SK-N-SH treated with all-trans-retinoic acid at 6 μM for 48 hours (cell line): ENCODE measurements around the gene CTSD.
A peak's percentile ranks its signal among the peaks of the same experiment; 100 is the strongest.
"Not testable (repeated sequence)": the region's sequence is repeated elsewhere in the genome, so short reads cannot be mapped to it uniquely, and the experiment has no call there.

ENCODE experiments used
- ATAC-seq: fragments of 200-7000 bp; cut with Tn5 transposase; 3 replicates; pipeline ENCODE4 v1.9.1; 2020; ENCODE audit warnings: mild to moderate bottlenecking, moderate library complexity
- ARNTL ChIP-seq: fragments of 450-650 bp; formaldehyde crosslinking; IDR thresholded peaks from 2 replicates; pipeline ENCODE4 v1.5.0; 2020; ENCODE audit warnings: low read depth, mild to moderate bottlenecking, moderate library complexity, borderline replicate concordance
- BACH2 ChIP-seq: fragments of 250-450 bp; sonication (Bioruptor Pico); IDR thresholded peaks from 2 replicates; pipeline ENCODE4 v1.9.0; 2021; ENCODE audit warnings: mild to moderate bottlenecking, borderline replicate concordance
- CSRNP3 ChIP-seq: fragments of 250-450 bp; sonication (Bioruptor Pico); IDR thresholded peaks from 2 replicates; pipeline ENCODE4 v1.5.1; 2021; ENCODE audit warnings: mild to moderate bottlenecking, moderate library complexity
- ESRRG ChIP-seq: fragments of 250-450 bp; sonication (Bioruptor Pico); IDR thresholded peaks from 2 replicates; pipeline ENCODE4 v1.6.1; 2021; ENCODE audit warnings: mild to moderate bottlenecking
- GLIS3 ChIP-seq: fragments of 250-450 bp; sonication (Bioruptor Pico); IDR thresholded peaks from 2 replicates; pipeline ENCODE4 v1.5.0; 2020; ENCODE audit warnings: mild to moderate bottlenecking, moderate library complexity
- ISL1 ChIP-seq: fragments of 250-450 bp; sonication (Bioruptor Pico); IDR thresholded peaks from 2 replicates; pipeline ENCODE4 v2.1.2; 2022; ENCODE audit warnings: mild to moderate bottlenecking, moderate library complexity
- OSR1 ChIP-seq: fragments of 250-450 bp; sonication (Bioruptor Pico); IDR thresholded peaks from 2 replicates; pipeline ENCODE4 v1.8.0; 2022; ENCODE audit warnings: moderate library complexity, mild to moderate bottlenecking, inconsistent platforms
- POU6F1 ChIP-seq: fragments of 250-450 bp; sonication (Bioruptor Pico); IDR thresholded peaks from 2 replicates; pipeline ENCODE4 v1.8.0; 2021; ENCODE audit warnings: low read depth, mild to moderate bottlenecking, moderate library complexity, borderline replicate concordance
- PPARA ChIP-seq: fragments of 250-450 bp; sonication (Bioruptor Pico); IDR thresholded peaks from 2 replicates; pipeline ENCODE4 v1.5.0; 2020; ENCODE audit warnings: mild to moderate bottlenecking, borderline replicate concordance
- RARB ChIP-seq: fragments of 250-450 bp; sonication (Bioruptor Pico); IDR thresholded peaks from 2 replicates; pipeline ENCODE4 v1.8.0; 2021; ENCODE audit warnings: mild to moderate bottlenecking, moderate library complexity
- SNAI2 ChIP-seq: fragments of 250-450 bp; sonication (Bioruptor Pico); IDR thresholded peaks from 2 replicates; pipeline ENCODE4 v1.5.0; 2020; ENCODE audit warnings: mild to moderate bottlenecking, moderate library complexity
- TCF4 ChIP-seq: fragments of 250-450 bp; sonication (Bioruptor Pico); IDR thresholded peaks from 2 replicates; pipeline ENCODE4 v1.8.0; 2021; ENCODE audit warnings: mild to moderate bottlenecking, moderate library complexity, borderline replicate concordance
- TOX ChIP-seq: fragments of 250-450 bp; sonication (Bioruptor Pico); IDR thresholded peaks from 2 replicates; pipeline ENCODE4 v1.8.0; 2021; ENCODE audit warnings: mild to moderate bottlenecking, moderate library complexity, borderline replicate concordance
- ZC3H10 ChIP-seq: fragments of 250-450 bp; sonication (Bioruptor Pico); IDR thresholded peaks from 2 replicates; pipeline ENCODE4 v1.5.1; 2021; ENCODE audit warnings: mild to moderate bottlenecking, moderate library complexity
- ZFP3 ChIP-seq: fragments of 250-450 bp; sonication (Bioruptor Pico); IDR thresholded peaks from 2 replicates; pipeline ENCODE4 v1.5.0; 2020; ENCODE audit warnings: mild to moderate bottlenecking, moderate library complexity
- ZFP30 ChIP-seq: fragments of 450-650 bp; formaldehyde crosslinking; IDR thresholded peaks from 2 replicates; pipeline ENCODE4 v1.5.0; 2022; ENCODE audit warnings: mild to moderate bottlenecking, moderate library complexity
- ZNF8 ChIP-seq: fragments of 450-650 bp; formaldehyde crosslinking; IDR thresholded peaks from 2 replicates; pipeline ENCODE4 v1.5.0; 2020; ENCODE audit warnings: mild to moderate bottlenecking, moderate library complexity
- TF ChIP-seq, protein P1 (sequence below): fragments of 250-450 bp; sonication (Bioruptor Pico); IDR thresholded peaks from 2 replicates; pipeline ENCODE4 v1.8.0; 2020; ENCODE audit warnings: mild to moderate bottlenecking, moderate library complexity, borderline replicate concordance

Gene CTSD

GRCh38 chr11:1807264-1807995 lies 43.7 kb upstream of the CTSD start:
- TF ChIP-seq SNAI2 (CRISPR knock-in tag) (no peak), ARNTL (CRISPR knock-in tag) (no peak), ISL1 (no peak), POU6F1 (no peak), ZFP30 (CRISPR knock-in tag) (no peak)
- TF ChIP-seq, protein P1, sequence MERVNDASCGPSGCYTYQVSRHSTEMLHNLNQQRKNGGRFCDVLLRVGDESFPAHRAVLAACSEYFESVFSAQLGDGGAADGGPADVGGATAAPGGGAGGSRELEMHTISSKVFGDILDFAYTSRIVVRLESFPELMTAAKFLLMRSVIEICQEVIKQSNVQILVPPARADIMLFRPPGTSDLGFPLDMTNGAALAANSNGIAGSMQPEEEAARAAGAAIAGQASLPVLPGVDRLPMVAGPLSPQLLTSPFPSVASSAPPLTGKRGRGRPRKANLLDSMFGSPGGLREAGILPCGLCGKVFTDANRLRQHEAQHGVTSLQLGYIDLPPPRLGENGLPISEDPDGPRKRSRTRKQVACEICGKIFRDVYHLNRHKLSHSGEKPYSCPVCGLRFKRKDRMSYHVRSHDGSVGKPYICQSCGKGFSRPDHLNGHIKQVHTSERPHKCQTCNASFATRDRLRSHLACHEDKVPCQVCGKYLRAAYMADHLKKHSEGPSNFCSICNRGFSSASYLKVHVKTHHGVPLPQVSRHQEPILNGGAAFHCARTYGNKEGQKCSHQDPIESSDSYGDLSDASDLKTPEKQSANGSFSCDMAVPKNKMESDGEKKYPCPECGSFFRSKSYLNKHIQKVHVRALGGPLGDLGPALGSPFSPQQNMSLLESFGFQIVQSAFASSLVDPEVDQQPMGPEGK (CRISPR knock-in tag): no peak
- 0 out of 3 replicates have a peak, but pooled peaks have one; percentile 35 for ATAC-seq

DNA sequence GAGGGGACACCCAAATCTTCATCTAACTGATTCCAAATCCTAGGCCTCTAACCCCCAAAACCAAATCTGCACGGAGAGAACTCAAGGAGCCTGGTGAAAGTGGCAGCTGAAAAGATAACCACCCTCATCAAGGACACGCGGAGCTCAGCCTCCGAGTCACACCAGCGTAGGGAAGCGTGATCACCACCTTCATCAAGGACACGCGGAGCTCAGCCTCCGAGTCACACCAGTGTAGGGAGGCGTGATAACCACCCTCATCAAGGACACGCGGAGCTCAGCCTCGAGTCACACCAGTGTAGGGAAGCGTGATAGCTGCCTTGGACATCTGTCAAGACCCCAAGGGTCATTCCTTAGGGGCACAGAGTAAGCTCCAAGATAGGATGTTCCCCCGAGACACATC lies 41.8 kb upstream of the CTSD start:
- TF ChIP-seq ZC3H10 (CRISPR knock-in tag) (no peak), TCF4 (CRISPR knock-in tag) (no peak), GLIS3 (CRISPR knock-in tag) (no peak), RARB (CRISPR knock-in tag) (no peak), ZNF8 (no peak), PPARA (CRISPR knock-in tag) (no peak)
- TF ChIP-seq, protein P1 (CRISPR knock-in tag): no peak
- no peak for ATAC-seq

DNA sequence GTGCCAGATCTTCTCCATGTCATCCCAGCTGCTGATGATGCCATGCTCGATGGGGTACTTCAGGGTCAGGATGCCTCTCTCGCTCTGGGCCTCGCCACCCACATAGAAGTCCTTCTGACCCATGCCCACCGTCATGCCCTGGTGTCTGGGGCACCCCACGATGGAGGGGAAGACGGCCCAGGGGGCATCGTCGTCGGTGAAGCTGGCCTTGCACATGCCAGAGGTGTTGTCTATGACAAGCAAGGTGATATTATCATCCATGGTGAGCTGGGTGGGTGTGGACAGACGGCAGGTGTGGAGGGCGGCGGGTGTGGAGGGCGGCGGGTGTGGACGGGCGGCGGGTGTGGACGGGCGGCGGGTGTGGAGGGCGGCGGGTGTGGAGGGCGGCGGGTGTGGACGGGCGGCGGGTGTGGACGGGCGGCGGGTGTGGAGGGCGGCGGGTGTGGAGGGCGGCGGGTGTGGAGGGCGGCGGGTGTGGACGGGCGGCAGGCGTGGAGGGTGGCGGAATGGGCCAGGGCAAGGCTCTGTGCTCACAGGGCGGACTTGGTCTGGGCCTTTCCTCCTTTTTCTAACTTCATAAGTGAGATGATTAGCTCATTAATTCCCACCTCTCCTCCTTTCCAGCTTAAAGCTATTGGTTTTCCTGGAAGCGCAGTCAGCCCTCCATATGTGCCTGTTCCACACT lies 40.2 kb upstream of the CTSD start:
- not testable (repeated sequence) for ATAC-seq

- TF ChIP-seq CSRNP3 (CRISPR knock-in tag): no peak
- TF ChIP-seq ARNTL (CRISPR knock-in tag): no peak
- no peak for TF ChIP-seq ESRRG (CRISPR knock-in tag)
- no peak for ATAC-seq
Observed at GRCh38 chr11:1803246-1803645, 39.5 kb upstream of the CTSD start.

DNA sequence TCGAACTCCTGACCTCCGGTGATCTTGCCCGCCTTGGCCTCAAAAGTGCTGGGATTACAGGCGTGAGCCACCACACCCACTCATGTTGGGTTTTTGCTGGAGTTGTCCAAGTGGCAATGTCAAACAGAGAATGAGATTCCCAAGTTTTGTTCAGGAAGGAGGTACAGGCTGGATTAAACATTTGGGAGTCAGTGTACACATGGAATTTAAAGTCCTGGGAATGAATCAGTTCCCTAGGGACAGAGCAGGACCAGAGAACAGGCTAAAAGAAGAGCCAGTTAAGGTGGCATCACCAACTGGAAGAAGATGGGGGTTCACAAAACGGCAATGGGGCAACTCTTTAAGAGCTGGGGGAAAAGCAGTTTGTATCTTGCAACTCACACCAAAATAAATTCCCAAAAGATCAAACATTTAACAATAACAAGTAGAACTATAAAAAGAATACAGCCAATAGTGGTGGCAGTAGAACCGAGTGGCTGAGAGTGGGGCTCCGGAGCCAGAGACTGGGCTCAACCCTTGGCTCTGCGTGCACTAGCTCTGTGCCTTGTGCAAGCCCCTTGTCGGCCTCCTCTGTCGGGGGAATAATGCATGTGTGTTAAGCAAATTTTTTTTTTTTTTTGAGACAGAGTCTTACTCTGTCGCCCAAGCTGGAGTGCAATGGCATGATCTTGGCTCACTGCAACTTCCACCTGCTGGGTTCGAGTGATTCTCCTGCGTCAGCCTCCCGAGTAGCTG lies 33.8 kb upstream of the CTSD start:
- no peak for ATAC-seq
- TF ChIP-seq ZFP3 (CRISPR knock-in tag) (no peak), ISL1 (no peak), BACH2 (CRISPR knock-in tag) (no peak), ZNF8 (no peak), ESRRG (CRISPR knock-in tag) (no peak), OSR1 (CRISPR knock-in tag) (no peak), ZC3H10 (CRISPR knock-in tag) (no peak), TOX (no peak), ZFP30 (CRISPR knock-in tag) (no peak)
- TF ChIP-seq, protein P1 (CRISPR knock-in tag): no peak
